ENCODE data around the gene ZDHHC7.
"Not testable (repeated sequence)": the region's sequence is repeated elsewhere in the genome, so short reads cannot be mapped to it uniquely, and the experiment has no call there.

Gene ZDHHC7

GRCh38 chr16:84959784-84960417, 51.4 kb downstream of the ZDHHC7 start:
- no peak for DNase-seq

- no peak for DNase-seq
Measured at GRCh38 chr16:84959045-84959576, 52.2 kb downstream of the ZDHHC7 start.

GRCh38 chr16:84957792-84958191, 53.5 kb downstream of the ZDHHC7 start:
- DNase-seq, result no peak

GRCh38 chr16:84957192-84957591, 54.1 kb downstream of the ZDHHC7 start:
- no peak for DNase-seq

GRCh38 chr16:84955427-84955826, 55.9 kb downstream of the ZDHHC7 start:
- no peak for DNase-seq

GRCh38 chr16:84953190-84953746, 58.1 kb downstream of the ZDHHC7 start:
- DNase-seq, result no peak

- DNase-seq, result peak; percentile 68
Measured at GRCh38 chr16:84952335-84953189, 58.8 kb downstream of the ZDHHC7 start.

- no peak for DNase-seq
Measured at GRCh38 chr16:84950906-84951305, 60.4 kb downstream of the ZDHHC7 start.

- no peak for DNase-seq
Measured at GRCh38 chr16:84949772-84950436, 61.4 kb downstream of the ZDHHC7 start.

- DNase-seq, result no peak
Measured at GRCh38 chr16:84948851-84949610, 62.3 kb downstream of the ZDHHC7 start.

- DNase-seq, result no peak
Measured at GRCh38 chr16:84947996-84948850, 63.1 kb downstream of the ZDHHC7 start.

- no peak for DNase-seq
Measured at GRCh38 chr16:84947022-84947421, 64.3 kb downstream of the ZDHHC7 start.

GRCh38 chr16:84943620-84944019, 67.7 kb downstream of the ZDHHC7 start:
- no peak for DNase-seq

- DNase-seq, result no peak
Measured at GRCh38 chr16:84942786-84943185, 68.5 kb downstream of the ZDHHC7 start.

GRCh38 chr16:84941921-84942320, 69.4 kb downstream of the ZDHHC7 start:
- DNase-seq, result no peak

GRCh38 chr16:84940670-84941551, 70.4 kb downstream of the ZDHHC7 start:
- DNase-seq, result no peak

GRCh38 chr16:84938616-84939015, 72.7 kb downstream of the ZDHHC7 start:
- not testable (repeated sequence) for DNase-seq

- DNase-seq, result no peak
Measured at GRCh38 chr16:84937196-84938005, 73.9 kb downstream of the ZDHHC7 start.

Data from activated CD4-positive, CD25-positive, alpha-beta regulatory T cell treated with anti-CD3 and anti-CD28 coated beads, Interleukin-2, amount 50 U/mL, for 72 hours (primary cell).